GM18858 (cell line): ENCODE results near the gene KRT85.
"Not testable (repeated sequence)": the region's sequence is repeated elsewhere in the genome, so short reads cannot be mapped to it uniquely, and the experiment has no call there.

Experiments
- ATAC-seq: cut with Tn5 transposase; IDR thresholded peaks from one replicate; pipeline ENCODE4 v1.9.1; 2021; ENCODE audit not compliant: unreplicated experiment

The KRT85 gene

DNA sequence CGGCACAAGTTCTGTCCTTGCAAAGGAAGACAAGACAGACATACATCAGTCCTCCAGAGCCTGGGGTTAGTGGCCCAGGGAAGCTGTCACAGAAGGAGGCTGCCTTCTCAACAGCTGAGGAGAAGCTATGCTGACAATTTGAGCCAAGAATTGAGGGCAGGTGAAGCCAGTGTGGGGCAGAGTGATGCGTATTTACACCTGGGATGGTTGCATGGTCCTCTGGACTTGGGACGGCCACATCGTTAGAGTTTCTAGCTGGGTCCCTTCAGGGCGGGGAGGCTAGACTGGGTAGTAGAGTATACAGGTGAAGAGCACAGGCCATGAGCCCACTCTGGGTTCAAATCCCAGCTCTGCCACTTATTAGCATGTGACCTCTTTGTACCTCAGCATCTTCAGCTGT is 16.5 kb downstream of the KRT85 start:
- ATAC-seq, result no peak

DNA sequence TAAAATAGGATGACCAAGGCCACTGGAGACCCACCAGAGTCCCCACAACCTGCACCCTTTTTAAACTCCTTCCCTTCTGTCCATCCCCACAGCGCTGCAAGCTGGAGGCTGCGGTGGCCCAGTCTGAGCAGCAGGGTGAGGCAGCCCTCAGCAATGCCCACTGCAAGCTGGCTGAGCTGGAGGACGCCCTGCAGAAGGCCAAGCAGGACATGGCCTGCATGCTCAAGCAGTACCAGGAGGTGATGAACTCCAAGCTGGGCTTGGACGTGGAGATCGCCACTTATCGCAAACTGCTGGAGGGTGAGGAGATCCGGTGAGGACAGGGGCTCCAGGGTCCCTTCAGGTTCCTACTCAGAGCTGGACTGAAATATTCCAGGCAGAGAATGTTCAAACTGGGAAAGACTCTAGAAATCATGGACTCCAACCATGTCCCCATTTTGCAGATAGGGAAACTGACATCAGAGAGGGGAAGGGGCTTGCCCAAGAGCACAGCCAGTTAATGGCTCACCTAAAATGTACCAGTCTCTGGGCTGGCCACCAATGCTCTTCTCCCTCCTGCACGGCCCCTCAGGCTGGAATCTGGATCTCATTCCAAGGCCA is 17.2 kb downstream of the KRT85 start:
- no peak for ATAC-seq

DNA sequence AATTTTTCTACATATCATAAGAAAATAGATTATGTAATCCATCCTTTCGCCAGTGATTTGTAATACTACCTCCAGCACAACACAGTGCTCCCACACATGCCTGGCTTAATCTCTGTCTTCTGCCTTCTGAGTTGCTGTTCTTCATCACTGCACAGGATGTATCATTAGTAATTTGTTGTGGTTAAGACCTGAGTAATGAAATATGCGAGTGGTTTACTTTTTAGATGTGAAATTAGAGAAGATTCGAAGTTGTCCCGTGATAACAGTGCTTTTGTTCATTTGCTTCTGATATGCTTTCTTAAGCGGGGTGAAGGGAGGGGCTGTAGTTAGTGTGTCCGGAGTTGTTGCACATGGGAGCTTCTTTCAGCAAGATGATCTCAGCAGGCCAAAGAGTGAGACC is 18.1 kb downstream of the KRT85 start:
- no peak for ATAC-seq

DNA sequence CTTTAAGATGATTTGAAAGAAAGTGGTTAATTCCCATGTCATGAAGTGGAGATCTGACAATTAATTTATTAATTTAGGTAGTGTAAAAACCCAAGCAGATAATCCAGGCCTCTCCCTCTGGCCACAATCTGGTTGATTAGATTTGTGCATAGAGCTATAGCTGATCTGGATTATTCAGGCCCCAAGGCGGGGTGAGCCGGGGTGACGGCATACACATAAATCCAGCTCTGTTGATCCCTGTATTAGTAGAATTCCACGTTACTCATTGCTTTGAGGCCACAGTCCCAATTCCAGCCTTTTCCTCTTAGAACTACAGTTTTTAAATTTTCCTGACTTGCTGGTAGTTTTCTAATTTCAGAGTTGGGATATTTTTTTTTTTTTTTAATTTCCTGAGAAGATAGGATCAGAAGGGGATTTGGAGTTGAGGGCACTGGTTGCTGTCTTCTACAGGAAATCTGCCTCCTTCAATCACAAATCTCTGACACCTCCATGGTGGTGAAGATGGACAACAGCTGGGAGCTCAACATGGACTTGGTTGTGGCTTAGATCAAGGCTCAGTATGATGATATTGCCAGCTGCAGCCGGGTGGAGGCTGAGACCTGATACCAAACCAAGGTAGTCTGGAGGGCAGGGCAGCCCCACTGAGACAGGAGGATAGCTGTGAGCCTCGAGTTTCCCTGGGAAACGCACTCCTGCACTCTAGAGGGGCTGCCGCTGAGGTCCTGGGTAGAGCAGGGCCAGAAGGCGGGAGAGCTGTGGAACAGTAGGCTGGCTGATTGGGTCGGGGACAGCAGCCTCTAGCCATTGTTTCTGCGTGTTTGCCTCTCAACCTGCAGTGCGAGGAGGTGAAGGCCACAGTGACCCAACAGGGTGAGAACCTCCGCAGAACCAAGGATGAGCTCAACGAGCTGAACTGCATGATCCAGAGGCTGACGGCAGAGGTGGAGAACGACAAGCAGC is 19.4 kb downstream of the KRT85 start:
- no peak for ATAC-seq

DNA sequence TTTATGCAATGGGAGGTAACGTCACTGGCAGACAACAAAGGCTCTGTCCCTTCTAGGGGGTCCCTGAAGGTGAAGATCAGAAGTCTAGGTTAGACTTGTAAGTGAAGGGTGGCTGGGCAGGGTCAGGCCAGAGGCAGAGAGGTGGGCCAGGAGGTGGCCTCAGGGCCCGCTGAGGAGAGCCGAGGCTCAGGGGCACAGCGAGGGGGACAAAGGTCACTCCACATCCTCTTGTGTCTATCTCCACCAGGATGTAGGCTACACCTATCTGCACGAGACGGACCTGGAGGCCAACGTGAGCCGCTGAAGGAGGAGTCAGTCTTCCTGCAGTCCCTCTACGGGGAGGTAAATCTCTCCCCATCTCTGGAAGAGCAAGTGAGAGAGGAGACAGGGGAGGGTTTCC is 20.3 kb downstream of the KRT85 start:
- no peak for ATAC-seq

DNA sequence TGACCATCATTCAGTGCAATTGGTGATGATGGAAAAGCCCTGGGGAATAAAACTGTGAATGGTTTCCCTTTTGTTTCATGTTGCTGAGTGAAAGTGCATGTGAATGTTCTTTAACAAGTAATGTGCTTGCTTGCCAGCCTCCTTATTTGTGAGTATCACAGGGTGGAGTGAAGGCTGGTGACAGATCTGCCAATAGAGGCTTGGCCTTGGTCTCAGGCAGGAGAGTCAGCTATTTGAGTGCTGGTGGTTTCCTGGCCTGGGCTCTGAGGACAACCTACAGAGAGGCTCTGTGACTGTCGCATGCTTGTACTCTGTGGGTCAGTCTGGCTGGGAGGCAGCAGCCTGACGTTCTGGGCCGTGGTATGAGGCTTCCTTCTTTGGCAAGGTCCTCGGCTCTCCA is 20.7 kb downstream of the KRT85 start:
- ATAC-seq, result no peak

DNA sequence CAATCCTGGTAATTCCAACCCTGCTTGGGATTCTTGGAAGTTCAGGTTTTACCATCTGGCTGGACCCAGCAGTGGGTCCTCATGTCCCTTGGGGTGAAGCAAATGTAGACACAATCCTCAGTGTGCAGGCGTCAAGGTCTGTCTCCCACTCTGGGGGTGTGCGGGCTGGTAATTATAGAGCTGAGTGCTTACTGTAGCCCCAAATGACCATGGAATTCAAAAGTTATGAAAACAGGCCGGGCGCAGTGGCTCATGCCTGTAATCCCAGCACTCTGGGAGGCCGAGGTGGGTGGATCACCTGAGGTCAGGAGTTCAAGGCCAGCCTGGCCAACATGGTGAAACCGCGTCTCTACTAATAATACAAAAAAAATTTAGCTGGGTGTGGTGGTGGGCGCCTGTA is 22.2 kb downstream of the KRT85 start:
- ATAC-seq, result not testable (repeated sequence)

DNA sequence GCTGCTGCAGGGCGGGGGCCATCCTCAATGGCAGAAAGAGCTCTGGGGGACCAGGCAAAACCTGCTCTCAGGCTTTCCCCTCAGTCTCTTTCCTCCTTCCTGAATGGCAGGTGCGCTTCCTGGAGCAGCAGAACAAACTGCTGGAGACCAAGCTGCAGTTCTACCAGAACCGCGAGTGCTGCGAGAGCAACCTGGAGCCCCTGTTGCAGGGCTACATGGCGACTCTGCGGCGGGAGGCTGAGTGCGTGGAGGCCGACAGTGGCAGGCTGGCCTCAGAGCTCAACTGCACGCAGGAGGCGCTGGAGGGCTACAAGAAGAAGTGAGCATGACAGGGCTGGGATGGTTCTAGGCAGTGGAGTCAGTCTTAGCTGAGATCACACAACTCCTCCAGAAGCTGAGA is 23.2 kb downstream of the KRT85 start:
- ATAC-seq, result no peak

DNA sequence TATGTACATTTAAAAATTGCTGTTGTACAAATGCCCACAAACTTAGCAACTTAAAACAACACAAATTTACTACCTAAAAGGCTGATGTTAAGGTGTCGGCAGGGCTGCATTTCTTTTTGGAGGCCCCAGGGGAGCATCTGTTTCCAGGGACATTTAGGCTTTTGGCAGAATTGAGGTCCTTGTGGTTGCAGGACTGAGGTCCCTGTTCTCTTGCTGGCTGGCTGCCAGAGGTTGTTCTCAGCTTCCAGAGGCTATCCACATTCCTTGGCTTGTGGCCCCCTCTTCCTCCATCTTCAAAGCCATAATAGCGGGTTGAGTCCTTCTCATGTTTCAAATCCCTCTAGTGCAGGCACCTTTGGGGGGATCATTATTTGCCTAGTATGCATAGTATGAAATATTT is 23.7 kb downstream of the KRT85 start:
- ATAC-seq, result no peak

DNA sequence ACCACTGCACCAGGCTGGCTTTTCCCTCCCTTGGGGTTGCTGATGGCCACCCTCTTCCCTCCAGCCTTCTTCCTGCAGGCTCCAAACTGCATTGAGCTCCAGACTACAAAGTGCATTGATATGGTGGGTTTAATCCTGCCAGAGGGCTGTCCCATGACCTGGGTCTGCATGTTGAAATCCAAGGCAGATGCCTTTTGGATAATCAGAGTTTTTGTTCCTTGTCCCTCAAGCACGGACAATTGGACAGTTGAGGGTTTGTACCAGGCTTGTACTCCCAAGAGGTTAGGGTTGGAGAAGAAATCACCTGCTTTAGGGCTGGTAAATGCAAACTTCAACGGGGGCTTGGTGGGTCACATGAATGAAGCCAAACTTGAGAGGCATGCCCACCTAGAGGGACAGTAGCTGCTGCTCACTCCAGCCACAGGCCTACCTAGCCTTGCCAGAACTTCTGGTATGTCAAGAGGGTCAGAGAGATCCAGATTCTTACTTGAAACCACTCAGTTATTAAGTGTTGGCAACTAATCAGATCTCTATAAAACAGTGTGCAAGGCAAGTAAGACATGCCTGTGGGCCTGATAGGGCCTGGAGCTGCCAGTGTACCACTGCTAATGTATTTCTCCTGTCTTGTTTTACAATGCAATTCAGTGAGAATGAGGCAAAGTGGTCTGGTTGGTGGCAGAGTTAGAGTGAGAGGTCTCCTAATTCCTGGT is 24.3 kb downstream of the KRT85 start:
- ATAC-seq, result no peak

DNA sequence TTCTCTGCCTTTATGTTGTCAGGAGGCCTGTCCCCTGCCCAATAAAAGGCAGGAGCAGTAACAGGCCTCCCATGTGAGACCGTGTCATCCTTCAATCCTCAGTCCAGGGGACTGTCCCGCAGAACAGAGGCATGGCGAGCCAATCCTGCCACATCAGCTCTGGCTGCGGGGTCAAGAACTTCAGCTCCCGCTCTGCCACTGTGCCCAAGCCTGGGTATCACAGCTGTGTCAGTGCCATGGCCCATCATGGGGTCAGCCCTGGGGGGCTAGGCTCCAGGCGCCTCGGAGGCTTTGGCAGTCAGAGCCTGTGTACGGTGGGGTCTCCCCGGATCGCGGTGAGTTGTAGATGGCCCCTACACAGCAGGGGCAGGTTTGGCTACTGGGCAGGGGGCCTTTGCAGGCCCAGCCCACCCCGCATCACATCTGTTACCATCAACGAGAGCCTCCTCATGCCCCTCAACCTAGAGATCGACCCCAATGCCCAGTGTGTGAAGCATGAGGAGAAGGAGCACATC is 26.2 kb downstream of the KRT85 start:
- ATAC-seq, result no peak

DNA sequence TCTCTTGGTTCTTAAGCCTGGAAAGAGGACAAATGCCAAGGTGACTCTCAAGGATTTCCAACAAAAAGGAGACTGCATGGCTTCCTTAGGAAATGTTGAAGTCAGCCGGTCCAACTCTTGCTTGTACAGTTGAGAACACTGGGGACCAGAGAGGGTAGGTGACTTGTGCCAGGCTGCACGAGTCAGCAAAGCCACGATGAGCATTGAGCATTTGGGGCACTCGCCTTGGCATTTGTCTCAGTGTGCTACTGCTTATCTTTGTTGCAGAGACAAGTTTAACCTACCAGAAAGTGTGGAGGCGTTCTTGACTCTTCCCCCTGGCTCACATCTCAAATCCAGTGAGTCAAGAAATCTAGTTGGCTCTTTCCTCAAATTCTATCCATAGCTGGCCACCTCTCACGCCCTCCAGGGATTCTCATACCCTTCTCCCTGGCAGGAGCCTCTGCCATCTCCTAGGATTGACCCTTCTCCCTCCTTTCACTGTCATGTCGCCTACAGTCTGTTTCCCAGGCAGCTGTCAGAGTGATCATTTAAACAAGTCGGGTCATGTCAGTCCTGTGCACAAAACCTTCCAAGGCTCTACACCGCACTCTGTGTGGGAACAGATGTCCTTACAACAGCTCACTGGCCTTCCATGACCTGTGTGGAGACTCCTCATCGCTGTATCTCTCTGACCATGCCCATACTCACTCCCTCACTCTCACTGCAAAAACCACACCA is 28.9 kb downstream of the KRT85 start:
- no peak for ATAC-seq

DNA sequence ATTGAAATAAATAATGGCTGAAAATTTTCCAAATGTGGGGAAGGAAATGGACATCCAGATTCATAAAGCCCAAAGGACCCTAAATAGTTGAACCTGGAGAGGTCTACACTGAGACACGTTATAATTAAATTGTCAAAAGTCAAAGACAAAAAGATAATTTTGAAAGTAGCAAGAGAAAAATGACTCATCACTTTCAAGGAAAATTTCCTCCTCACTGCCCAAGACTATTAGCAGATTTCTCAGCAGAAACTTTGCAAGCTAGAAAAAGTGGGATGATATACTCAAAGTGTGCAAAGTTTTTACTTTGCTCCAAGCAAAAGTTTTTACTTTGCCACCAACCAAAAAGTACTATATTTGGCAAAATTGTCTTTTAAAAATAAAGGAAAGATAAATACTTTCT is 30.2 kb downstream of the KRT85 start:
- ATAC-seq, result no peak

DNA sequence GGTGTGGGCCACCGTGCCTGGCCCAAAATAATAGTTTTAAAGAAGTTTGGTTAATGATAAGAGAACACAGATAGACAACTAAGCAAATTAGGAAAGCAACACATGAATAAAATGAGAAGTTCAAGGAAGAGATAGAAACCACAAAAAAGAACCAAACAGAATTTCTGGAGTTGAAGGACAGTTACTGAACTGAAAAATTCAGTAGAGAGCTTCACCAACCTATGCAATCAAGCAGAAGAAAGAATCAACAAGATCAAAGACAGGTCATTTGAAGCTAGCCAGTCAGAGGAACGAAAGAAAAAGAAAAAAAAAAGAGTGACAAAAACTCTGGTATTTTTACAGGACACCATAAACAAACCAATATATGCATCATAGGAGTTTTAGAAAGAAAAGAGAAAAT is 30.6 kb downstream of the KRT85 start:
- no peak for ATAC-seq

DNA sequence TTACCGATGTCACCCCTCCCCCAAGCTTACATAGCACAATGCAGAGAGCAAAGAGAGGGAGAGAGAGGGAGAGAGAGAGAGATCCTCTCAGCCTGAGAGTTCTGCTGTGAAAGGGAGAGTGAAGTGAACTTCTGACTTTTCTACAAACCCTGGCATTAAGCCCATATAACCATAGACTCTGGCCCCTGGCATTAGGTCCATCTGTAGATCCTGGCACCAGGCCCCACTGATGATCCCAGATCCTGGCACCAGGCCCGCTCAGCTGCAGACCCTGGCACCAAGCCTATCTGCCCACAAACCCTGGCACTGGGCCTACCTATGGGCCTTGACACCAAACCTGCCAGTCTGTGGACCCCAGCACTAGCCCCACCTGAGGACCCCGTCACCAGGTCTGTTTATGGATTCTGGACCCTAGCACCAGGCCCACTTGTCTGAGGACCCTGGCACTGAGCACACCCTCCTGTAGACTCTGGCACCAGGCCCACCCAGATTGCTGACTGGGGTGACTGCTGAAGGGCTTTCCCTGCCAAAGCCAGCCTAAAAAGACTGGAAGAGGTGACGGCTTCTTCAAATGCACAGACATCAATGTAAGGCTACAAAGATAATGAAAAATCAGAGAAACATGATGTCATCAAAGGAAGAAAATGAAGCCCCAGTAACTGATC is 31.6 kb downstream of the KRT85 start:
- no peak for ATAC-seq

DNA sequence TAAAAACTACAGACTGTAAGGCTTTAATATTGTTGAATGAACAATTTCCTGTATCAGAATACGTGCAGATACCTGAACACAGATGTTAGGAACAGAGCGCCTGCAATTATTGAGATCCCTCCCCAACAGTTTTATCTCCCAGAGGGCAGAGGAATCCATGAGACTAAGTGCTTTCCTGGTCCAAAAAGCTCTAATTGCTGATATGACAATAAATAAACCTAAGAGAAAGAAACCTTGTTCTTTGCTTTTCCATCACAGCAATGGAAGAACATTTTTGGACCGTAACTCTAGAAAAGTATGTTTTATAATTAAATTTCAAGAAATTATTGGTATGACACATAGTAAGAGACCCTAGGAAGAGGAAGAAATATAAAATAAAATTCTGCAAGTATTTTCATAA is 33.1 kb downstream of the KRT85 start:
- no peak for ATAC-seq

DNA sequence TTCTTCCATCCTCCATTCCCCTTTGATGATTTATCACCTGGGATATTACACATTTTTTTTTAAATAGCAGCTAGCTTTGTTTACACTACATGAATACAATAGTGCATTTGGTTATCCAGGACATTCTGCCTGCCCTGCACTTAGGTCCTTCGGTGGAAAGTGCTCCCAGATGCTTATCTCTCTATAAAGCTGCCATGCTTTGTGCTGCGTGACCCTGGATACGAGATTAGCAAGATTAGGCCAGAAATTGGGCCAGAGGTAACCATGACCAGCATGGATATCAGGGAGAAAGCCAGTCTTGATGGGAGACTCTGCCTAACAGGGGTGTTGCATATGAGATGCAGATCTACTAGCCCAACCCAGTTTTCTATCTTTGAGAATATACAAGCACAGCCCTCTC is 34.0 kb downstream of the KRT85 start:
- no peak for ATAC-seq

DNA sequence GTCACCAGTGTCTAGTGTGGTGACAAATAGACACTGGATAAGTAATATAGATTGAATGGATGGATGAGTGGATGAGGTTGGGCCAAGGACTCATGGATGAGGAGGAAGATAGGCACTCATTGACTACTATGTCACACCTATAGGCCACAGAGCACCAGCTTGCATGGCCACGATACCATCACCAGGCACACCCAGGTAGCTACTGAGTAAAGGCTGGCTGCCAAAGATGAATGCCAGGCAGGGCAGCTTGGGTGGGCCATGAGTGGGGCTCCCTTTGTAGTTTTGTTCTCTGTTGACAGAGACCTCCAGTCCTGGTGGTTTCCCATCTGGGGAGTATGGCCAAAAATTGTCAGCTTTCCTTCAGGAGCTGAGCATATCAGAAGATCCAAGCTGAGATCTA is 34.9 kb downstream of the KRT85 start:
- ATAC-seq, result no peak

DNA sequence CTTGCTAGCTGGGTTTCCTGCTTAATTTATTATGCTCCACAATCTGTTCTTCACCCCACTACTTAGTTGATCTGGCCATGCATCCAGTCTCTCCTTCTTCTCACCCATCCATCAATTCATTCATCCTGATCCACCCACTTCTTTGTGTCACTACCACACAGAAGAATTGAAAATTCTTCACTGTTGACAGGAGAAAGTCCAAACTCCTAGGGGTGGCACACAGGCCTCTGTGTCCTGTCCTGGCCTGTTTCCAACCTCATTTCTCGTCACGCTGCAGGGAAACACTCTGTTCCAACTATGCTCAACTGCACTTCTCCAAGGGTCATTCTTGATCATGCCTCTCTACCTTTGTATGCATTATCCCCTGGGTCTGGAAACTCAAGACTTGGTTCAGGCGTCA is 35.4 kb downstream of the KRT85 start:
- ATAC-seq, result no peak

DNA sequence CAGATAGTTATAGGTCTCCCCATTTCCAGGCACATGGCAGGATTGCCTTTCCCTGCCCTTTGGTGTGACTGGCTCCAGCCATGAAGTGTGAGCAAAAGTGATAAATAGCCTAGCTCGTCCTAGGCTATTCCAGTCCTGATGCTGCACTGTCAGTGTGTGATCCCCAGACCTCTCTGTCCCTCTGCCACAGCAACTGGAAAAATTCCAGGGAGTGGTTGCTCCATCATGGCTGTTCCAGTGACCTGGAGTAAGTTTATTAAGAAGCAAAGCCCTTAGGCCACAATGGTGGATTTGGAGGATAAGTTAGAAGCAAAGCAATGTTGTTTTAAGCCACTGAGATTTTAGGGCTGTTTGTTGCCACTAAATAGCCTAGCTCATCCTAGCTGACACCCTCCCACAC is 36.2 kb downstream of the KRT85 start:
- ATAC-seq, result no peak
